Measurements from ENCODE around the gene MYH15.

The MYH15 gene

GRCh38 chr3:108509263-108509662 lies 1.1 kb downstream of the MYH15 start:
- DNase-seq, result no peak

GRCh38 chr3:108507902-108508301 lies 2.5 kb downstream of the MYH15 start:
- no peak for DNase-seq

- no peak for DNase-seq
Measured at GRCh38 chr3:108505811-108506210, 4.6 kb downstream of the MYH15 start.

GRCh38 chr3:108503722-108504121 lies 6.7 kb downstream of the MYH15 start:
- no peak for DNase-seq

- DNase-seq, result no peak
Measured at GRCh38 chr3:108501535-108501934, 8.9 kb downstream of the MYH15 start.

- no peak for DNase-seq
Measured at GRCh38 chr3:108500728-108501127, 9.7 kb downstream of the MYH15 start.

- DNase-seq, result no peak
Measured at GRCh38 chr3:108497271-108497670, 13.1 kb downstream of the MYH15 start.

GRCh38 chr3:108495717-108496116 lies 14.7 kb downstream of the MYH15 start:
- no peak for DNase-seq

GRCh38 chr3:108494906-108495531 lies 15.4 kb downstream of the MYH15 start:
- DNase-seq, result no peak

- DNase-seq, result peak in 1 of 2 experiments; percentile 25
Measured at GRCh38 chr3:108493862-108494261, 16.5 kb downstream of the MYH15 start.

- DNase-seq, result no peak
Measured at GRCh38 chr3:108491456-108491855, 18.9 kb downstream of the MYH15 start.

GRCh38 chr3:108489776-108490175 lies 20.6 kb downstream of the MYH15 start:
- peak; percentile 5 to 36 for DNase-seq

GRCh38 chr3:108488631-108489030 lies 21.8 kb downstream of the MYH15 start:
- DNase-seq, result no peak

- DNase-seq, result no peak
Measured at GRCh38 chr3:108487439-108487838, 23.0 kb downstream of the MYH15 start.

GRCh38 chr3:108486941-108487340 lies 23.5 kb downstream of the MYH15 start:
- DNase-seq, result no peak

GRCh38 chr3:108486338-108486737 lies 24.1 kb downstream of the MYH15 start:
- no peak for DNase-seq

- DNase-seq, result no peak
Measured at GRCh38 chr3:108485146-108485545, 25.2 kb downstream of the MYH15 start.

GRCh38 chr3:108479224-108479623 lies 31.2 kb downstream of the MYH15 start:
- no peak for DNase-seq

- peak; percentile 42 to 50 for DNase-seq
Measured at GRCh38 chr3:108477511-108478147, 32.8 kb downstream of the MYH15 start.

GRCh38 chr3:108475220-108475782 lies 35.1 kb downstream of the MYH15 start:
- DNase-seq, result no peak

- DNase-seq, result no peak
Measured at GRCh38 chr3:108474581-108474980, 35.8 kb downstream of the MYH15 start.

GRCh38 chr3:108473711-108474110 lies 36.7 kb downstream of the MYH15 start:
- no peak for DNase-seq

- no peak for DNase-seq
Measured at GRCh38 chr3:108472001-108472591, 38.3 kb downstream of the MYH15 start.

GRCh38 chr3:108471426-108471825 lies 39.0 kb downstream of the MYH15 start:
- no peak for DNase-seq
